Small intestine (tissue), 7 donors: ENCODE measurements around the gene CDK14. TPM values are rescaled to one million over a fixed set of nuclear protein-coding genes. Genes with fewer than 3 reads are reported as not detected.
A peak's percentile ranks its signal among the peaks of the same experiment; 100 is the strongest.
"Not testable (repeated sequence)": the region's sequence is repeated elsewhere in the genome, so short reads cannot be mapped to it uniquely, and the experiment has no call there.

Experiments
- DNase-seq, 2 donors: peaks; one replicate each; pipeline versions ENCODE4 v3.0.0 to v3.0.0-alpha.2; 2013
- FAIRE-seq: peaks from 2 replicates; lab custom pipeline; 2012; peaks lifted over from hg19 to GRCh38; lab: Jason Lieb, UNC
- H3K27ac ChIP-seq, 3 donors: one replicate each; pipeline ENCODE4 v1.5.1; 2013; ENCODE audit warnings: low read length in 2 of 3, mild to moderate bottlenecking in 2 of 3, control low read depth in 1 of 3, inconsistent platforms in 1 of 3, low read depth in 1 of 3, moderate library complexity in 1 of 3
- H3K27me3 ChIP-seq, 3 donors: one replicate each; pipeline ENCODE4 v1.6.1; 2013; ENCODE audit warnings: low read length in 3 of 3, inconsistent platforms in 1 of 3; ENCODE audit not compliant: control insufficient read depth in 3 of 3, insufficient read depth in 3 of 3
- H3K36me3 ChIP-seq, 3 donors: one replicate each; pipeline ENCODE4 v1.6.1; 2013; ENCODE audit warnings: low read length in 3 of 3, inconsistent platforms in 1 of 3, low read depth in 1 of 3, mild to moderate bottlenecking in 1 of 3, moderate library complexity in 1 of 3; ENCODE audit not compliant: control insufficient read depth in 3 of 3, insufficient read depth in 2 of 3
- H3K4me1 ChIP-seq, 3 donors: one replicate each; pipeline ENCODE4 v1.6.1; 2013; ENCODE audit warnings: low read length in 2 of 3, inconsistent platforms in 1 of 3, low read depth in 1 of 3, mild to moderate bottlenecking in 1 of 3, moderate library complexity in 1 of 3; ENCODE audit not compliant: control insufficient read depth in 3 of 3, insufficient read depth in 2 of 3
- H3K4me3 ChIP-seq, 3 donors: one replicate each; pipeline ENCODE4 v1.5.1; 2013; ENCODE audit warnings: low read length in 3 of 3, control low read depth in 1 of 3, inconsistent platforms in 1 of 3, low read depth in 1 of 3, mild to moderate bottlenecking in 1 of 3, moderate library complexity in 1 of 3
- H3K9me3 ChIP-seq, 2 donors: one replicate each; pipeline ENCODE4 v1.6.1; 2013; ENCODE audit warnings: low read depth in 1 of 2, low read length in 1 of 2; ENCODE audit not compliant: control insufficient read depth in 2 of 2, insufficient read depth in 1 of 2
- WGBS, 3 donors: extraction: QIAGEN DNeasy Blood & Tissue Kit; methylation state at CpG; one replicate each; pipeline ENCODE4 v1.1.7; 2013; 5-methylcytosine and 5-hydroxymethylcytosine counted together
- polyA plus RNA-seq, 4 donors: library from polyadenylated mRNA; stranded (reverse) in 3 of 4; unstranded in 1 of 4; fragments of 200-250 nt in 3 of 4; fragments of 120-200 nt in 1 of 4; gene quantifications; one replicate each; pipeline versions ENCODE4 v1.2.1 to v1.2.3, GENCODE V29; 2013
- donor health status: healthy with polysubstance abuse.
- donor health status: control.
- donor health status: control.
- donor health status: Bipolar disorder and iron deficiency.
- donor health status: healthy.

Gene CDK14
- polyA plus RNA-seq, 4 donors, result 1.1 to 6.3 (median 2.0) TPM; not detected in 1

DNA sequence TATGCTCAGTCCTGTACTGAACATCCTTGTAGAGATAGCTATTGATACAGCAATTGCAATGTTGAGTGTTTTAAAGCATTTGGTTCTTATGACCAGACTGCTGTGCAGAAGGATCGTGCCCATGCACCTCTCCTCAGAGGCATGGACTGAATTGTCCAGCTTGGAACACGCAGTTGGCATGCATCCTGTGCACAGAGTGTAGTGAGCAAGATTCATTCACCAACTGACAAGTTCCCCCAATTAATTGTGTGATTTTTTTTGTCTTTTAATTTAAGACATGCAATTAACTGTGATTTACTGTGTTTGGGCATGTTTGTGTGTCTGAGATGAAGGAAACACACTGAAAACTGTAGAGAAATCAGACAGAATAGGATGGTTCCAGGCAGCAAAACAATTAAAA is 323.7 kb downstream of the CDK14 start:
- H3K36me3 ChIP-seq, result no peaks in the 10 kb centered on the region
- no peaks in the 10 kb centered on the region for H3K4me1 ChIP-seq
- H3K9me3 ChIP-seq, result no peaks in the 10 kb centered on the region
- no peak overlapping the region for H3K27ac ChIP-seq
- H3K27me3 ChIP-seq, result no peaks in the 10 kb centered on the region
- no peak for FAIRE-seq
- no peak overlapping the region for H3K4me3 ChIP-seq
- 70 to 77% (median 77%) methylated on average over 2 of the region's 2 CpGs for WGBS, 3 donors
- DNase-seq, result no peak

DNA sequence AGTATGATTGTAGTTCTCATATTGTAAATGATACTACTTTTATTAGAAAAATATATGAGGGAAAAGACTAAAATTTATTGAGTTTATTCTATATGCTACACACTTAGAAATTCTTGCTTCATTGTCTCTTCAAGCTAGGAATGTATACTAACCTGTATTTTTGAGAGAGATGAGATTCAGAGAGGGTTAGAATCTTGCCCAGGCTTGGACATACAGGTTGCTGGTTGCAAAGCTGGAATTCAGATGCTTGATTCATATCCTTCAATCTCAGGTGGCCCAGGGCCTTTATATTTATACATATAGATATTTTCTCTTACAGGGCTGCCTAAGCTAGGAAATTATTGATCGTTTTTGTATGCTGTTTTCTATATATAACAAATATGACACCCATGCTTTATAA is 324.2 kb downstream of the CDK14 start:
- FAIRE-seq, result no peak
- DNase-seq, result no peak
- no peak overlapping the region for H3K4me3 ChIP-seq
- no peaks in the 10 kb centered on the region for H3K27me3 ChIP-seq
- no peaks in the 10 kb centered on the region for H3K4me1 ChIP-seq
- no peak overlapping the region for H3K27ac ChIP-seq
- no peaks in the 10 kb centered on the region for H3K9me3 ChIP-seq
- H3K36me3 ChIP-seq, result no peaks in the 10 kb centered on the region
- WGBS, 3 donors, result 66 to 81% (median 80%) methylated on average over 1 of the region's 1 CpG

DNA sequence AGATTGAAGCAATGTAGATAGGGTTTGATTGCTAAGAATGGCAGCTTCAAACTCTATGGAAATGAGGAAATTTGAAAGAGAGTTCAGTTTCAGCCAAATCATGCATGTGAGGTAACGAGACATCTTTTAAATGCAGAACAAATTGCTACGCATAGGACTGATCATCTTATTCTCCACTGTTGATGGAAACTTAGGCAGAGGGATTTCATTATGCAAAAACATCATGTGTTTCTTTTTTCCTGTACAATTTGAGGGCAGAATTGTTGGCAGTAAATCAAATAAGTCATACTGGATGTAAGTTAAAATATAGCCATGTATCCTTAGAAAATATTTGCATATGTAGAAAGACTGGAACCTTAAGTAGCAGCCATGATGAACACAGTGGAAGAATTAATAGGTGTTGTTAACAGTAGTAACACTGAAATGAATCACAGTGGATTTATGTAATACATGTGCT is 327.4 kb downstream of the CDK14 start:
- H3K4me3 ChIP-seq, result no peak overlapping the region
- H3K27me3 ChIP-seq, result no peaks in the 10 kb centered on the region
- whole genome bisulfite sequencing, 3 donors, result 81 to 97% (median 92%) methylated on average over 2 of the region's 2 CpGs
- H3K9me3 ChIP-seq, result no peaks in the 10 kb centered on the region
- H3K4me1 ChIP-seq, result no peaks in the 10 kb centered on the region
- H3K36me3 ChIP-seq, result no peaks in the 10 kb centered on the region
- FAIRE-seq, result no peak
- DNase-seq, result no peak
- no peak overlapping the region for H3K27ac ChIP-seq

DNA sequence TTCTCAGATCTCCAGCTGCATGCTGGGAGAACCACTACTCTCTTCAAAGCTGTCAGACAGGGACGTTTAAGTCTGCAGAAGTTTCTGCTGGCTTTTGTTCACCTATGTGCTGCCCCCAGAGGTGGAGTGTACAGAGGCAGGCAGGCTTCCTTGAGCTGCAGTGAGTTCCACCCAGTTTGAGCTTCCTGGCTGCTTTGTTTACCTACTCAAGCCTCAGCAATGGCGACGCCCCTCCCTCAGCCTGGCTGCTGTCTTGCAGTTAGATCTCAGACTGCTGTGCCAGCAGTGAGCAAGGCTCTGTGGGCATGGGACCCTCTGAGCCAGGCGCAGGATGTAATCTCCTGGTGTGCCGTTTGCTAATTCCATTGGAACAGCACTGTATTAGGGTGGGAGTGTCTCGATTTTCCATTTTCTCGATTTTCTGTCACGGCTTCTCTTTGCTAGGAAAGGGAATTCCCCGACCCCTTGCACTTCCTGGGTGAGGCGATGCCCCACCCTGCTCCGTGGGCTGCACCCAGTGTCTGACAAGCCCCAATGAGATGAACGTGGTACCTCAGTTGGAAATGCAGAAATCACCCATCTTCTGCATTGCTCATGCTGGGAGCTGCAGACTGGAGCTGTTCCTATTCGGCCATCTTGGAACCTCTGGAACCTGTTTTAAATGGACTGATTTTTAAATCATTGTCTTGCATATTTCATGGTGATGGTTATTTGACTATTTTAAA is 332.7 kb downstream of the CDK14 start:
- H3K4me3 ChIP-seq, H3K9me3 ChIP-seq, H3K27me3 ChIP-seq, FAIRE-seq, H3K27ac ChIP-seq, H3K4me1 ChIP-seq, H3K36me3 ChIP-seq: not testable (repeated sequence)
- 74 to 84% (median 77%) methylated on average over 13 of the region's 13 CpGs for WGBS, 3 donors
- peak in 1 of 2 donors; percentile 1 for DNase-seq

DNA sequence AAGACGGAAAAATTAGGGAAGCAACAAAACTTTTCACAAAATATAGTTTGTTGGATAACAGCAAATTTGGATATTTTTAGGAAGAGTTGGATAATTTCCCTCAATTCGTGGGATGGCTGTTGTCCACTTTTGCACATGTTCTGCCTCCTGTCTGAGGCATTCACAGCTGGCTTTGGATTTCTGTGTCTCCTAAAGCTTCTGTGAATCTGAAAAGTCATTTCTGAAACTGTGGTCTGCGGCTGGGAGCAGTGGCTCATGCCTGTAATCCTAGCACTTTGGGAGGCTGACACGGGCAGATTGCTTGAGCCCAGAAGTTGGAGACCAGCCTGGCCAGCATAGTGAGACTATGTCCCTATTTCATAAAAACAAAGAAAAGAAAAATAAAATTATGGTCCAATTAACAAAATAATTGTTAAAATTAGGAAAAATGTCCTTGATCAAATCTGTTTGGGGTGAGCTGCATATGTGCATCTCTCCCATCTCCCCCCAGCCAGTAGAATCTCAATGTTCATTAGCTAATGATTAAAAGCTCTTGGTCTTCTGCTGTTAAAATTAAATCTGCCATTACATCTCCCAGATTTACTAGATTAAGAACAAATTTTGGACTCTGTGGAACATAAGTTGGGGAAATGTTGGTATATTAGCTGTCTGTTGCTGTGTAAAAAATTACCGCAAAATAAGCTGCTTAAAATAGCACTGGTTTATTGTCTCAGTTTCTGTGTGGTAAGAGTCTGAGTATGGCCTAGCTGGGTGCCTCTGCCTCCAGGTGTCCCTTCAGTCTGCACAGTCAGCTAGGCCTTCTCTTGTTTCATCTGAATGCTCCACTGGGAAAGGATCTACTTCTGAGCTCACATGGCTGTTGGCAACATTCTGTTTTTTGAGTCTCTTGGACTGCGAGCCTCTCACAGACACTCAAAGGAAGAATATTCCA is 336.1 kb downstream of the CDK14 start:
- H3K4me1 ChIP-seq, result no peaks in the 10 kb centered on the region
- H3K27me3 ChIP-seq, result no peaks in the 10 kb centered on the region
- no peak for FAIRE-seq
- DNase-seq, result no peak
- H3K4me3 ChIP-seq, result no peak overlapping the region
- no peaks in the 10 kb centered on the region for H3K36me3 ChIP-seq
- H3K27ac ChIP-seq, result peak overlapping the region in 1 of 3 donors; percentile 3
- WGBS, 3 donors, result 79 to 87% (median 86%) methylated on average over 6 of the region's 6 CpGs
- H3K9me3 ChIP-seq, result no peaks in the 10 kb centered on the region

DNA sequence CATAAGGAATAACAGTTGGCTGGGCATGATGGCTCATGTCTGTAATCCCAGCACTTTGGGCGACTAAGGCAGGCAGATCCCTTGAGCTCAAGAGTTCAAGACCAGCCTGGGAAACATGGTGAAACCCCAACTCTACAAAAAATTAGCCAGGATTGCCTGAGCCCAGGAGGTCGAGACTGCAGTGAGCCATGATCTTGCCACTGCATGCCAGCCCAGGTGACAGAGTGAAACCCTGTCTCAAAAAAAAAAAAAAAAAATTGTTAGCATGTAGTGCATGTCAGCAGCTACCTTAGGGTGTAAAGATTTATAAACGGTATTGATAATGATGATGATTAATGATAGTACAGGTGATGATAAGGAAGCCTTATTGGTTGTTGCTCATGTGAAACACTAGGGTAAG is 336.9 kb downstream of the CDK14 start:
- H3K4me3 ChIP-seq, result no peak overlapping the region
- no peak for FAIRE-seq
- no peaks in the 10 kb centered on the region for H3K36me3 ChIP-seq
- peak overlapping the region in 1 of 3 donors; percentile 3 for H3K27ac ChIP-seq
- no peaks in the 10 kb centered on the region for H3K4me1 ChIP-seq
- WGBS, 3 donors, result 74 to 84% (median 75%) methylated on average over 3 of the region's 3 CpGs
- H3K9me3 ChIP-seq, result no peaks in the 10 kb centered on the region
- no peaks in the 10 kb centered on the region for H3K27me3 ChIP-seq
- no peak for DNase-seq

DNA sequence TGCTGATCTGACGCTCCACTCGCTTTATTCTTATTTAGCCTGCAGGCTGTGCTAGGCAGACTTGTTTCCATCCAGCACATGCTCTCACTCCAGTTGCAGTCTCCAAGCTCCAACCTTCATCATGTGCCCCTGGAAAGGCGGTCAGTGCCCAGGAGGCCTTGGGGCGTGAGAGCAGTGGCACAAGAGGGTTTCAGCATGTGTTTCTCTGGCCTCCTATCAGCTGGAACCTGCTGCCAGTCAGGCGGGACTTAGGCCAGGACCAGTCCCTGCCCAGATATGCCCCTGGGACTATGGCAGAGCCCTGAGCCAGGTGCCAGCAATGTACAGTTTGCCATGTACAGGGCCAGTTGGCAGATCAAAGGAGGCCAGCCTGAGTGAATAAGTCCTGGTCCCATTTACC is 337.9 kb downstream of the CDK14 start:
- no peaks in the 10 kb centered on the region for H3K36me3 ChIP-seq
- no peaks in the 10 kb centered on the region for H3K27me3 ChIP-seq
- no peak overlapping the region for H3K4me3 ChIP-seq
- whole genome bisulfite sequencing, 3 donors, result 89 to 96% (median 94%) methylated on average over 5 of the region's 5 CpGs
- H3K4me1 ChIP-seq, result no peaks in the 10 kb centered on the region
- FAIRE-seq (no peak), DNase-seq (no peak)
- no peaks in the 10 kb centered on the region for H3K9me3 ChIP-seq
- no peak overlapping the region for H3K27ac ChIP-seq

DNA sequence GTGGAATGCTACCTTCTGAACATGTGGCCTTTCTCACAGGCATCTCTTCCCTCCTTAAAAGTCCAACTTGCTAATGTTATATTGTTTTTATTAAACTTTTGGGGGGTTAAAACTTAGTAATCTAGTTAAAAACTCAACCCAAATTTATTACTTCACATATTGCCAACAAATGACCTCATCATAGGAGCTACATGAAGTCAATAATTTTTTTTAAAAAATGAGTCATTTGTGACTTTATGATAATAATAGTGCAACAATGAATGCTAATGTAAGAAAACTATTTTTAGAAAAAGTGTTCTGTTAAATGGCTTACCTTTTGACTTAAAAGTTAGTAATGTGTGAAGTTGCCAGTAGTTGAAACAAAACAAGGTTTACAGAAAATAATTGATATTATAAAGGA is 342.2 kb downstream of the CDK14 start:
- H3K4me3 ChIP-seq, result no peak overlapping the region
- no peaks in the 10 kb centered on the region for H3K9me3 ChIP-seq
- H3K36me3 ChIP-seq, result no peaks in the 10 kb centered on the region
- no peak overlapping the region for H3K27ac ChIP-seq
- H3K4me1 ChIP-seq, result no peaks in the 10 kb centered on the region
- H3K27me3 ChIP-seq, result no peaks in the 10 kb centered on the region
- DNase-seq (no peak), FAIRE-seq (no peak)
